Loucy (cell line): ENCODE results near the gene PIP5K1C.

Experiments used
- H2AFZ ChIP-seq: fragments of 200-600 bp; sonication (generic); 2 replicates; pipeline ENCODE4 v1.6.0; 2016; ENCODE audit warnings: antibody characterized with exemption, mild to moderate bottlenecking, low read length, moderate library complexity
- H3F3A ChIP-seq: fragments of 200-600 bp; 2 replicates; pipeline ENCODE4 v1.6.0; 2016; ENCODE audit warnings: antibody characterized with exemption, low read depth, mild to moderate bottlenecking
- H3K27me3 ChIP-seq: fragments of 200-600 bp; sonication (generic); 2 replicates; pipeline ENCODE4 v1.6.1; 2014; ENCODE audit warnings: low read length, mild to moderate bottlenecking; ENCODE audit not compliant: insufficient read depth, poor library complexity, severe bottlenecking
- H3K36me3 ChIP-seq: fragments of 200-600 bp; sonication (generic); 2 replicates; pipeline ENCODE4 v1.6.1; 2016; ENCODE audit warnings: low read length; ENCODE audit not compliant: insufficient read depth
- H3K4me1 ChIP-seq: fragments of 200-600 bp; sonication (generic); 2 replicates; pipeline ENCODE4 v1.5.1; 2014; ENCODE audit warnings: low read length, mild to moderate bottlenecking; ENCODE audit not compliant: insufficient read depth, poor library complexity, severe bottlenecking
- H3K4me2 ChIP-seq: fragments of 200-600 bp; sonication (generic); 2 replicates; pipeline ENCODE4 v1.6.0; 2014; ENCODE audit warnings: antibody characterized with exemption, low read length, low read depth, mild to moderate bottlenecking; ENCODE audit not compliant: poor library complexity, severe bottlenecking
- H3K4me3 ChIP-seq: fragments of 200-600 bp; sonication (generic); 2 replicates; pipeline ENCODE4 v1.5.1; 2014; ENCODE audit warnings: low read length, mild to moderate bottlenecking, mixed read lengths; ENCODE audit not compliant: poor library complexity, severe bottlenecking
- H3K79me2 ChIP-seq: fragments of 200-600 bp; sonication (generic); 2 replicates; pipeline ENCODE4 v1.6.1; 2014; ENCODE audit warnings: low read length; ENCODE audit not compliant: insufficient read depth
- H3K9ac ChIP-seq: fragments of 200-600 bp; sonication (generic); 2 replicates; pipeline ENCODE4 v1.6.0; 2014; ENCODE audit warnings: mild to moderate bottlenecking, low read depth, low read length, moderate library complexity; ENCODE audit not compliant: poor library complexity, severe bottlenecking
- H3K9me2 ChIP-seq: fragments of 200-600 bp; sonication (generic); replicated peaks from 2 replicates; pipeline ENCODE4 v1.6.1; 2016; ENCODE audit warnings: low read depth, low read length, mixed read lengths
- H3K9me3 ChIP-seq: fragments of 200-600 bp; sonication (generic); 2 replicates; pipeline ENCODE4 v1.6.1; 2014; ENCODE audit warnings: mild to moderate bottlenecking, antibody characterized with exemption, low read length, low read depth; ENCODE audit not compliant: insufficient read depth
- H4K20me1 ChIP-seq: fragments of 200-600 bp; sonication (generic); 2 replicates; pipeline ENCODE4 v1.6.0; 2014; ENCODE audit warnings: antibody characterized with exemption, low read length, mild to moderate bottlenecking; ENCODE audit not compliant: insufficient read depth, poor library complexity, severe bottlenecking
- CTCF ChIP-seq: fragments of 200-600 bp; sonication (generic); conservative IDR thresholded peaks from 2 replicates; pipeline ENCODE4 v1.5.1; 2014; ENCODE audit warnings: mild to moderate bottlenecking, antibody characterized with exemption, low read length
- EZH2phosphoT487 ChIP-seq: fragments of 200-600 bp; IDR thresholded peaks from 2 replicates; pipeline ENCODE4 v1.6.1; 2018; ENCODE audit warnings: antibody characterized with exemption, mild to moderate bottlenecking, moderate library complexity, borderline replicate concordance

The PIP5K1C gene

GRCh38 chr19:3646336-3647092 is 53.8 kb downstream of the PIP5K1C start:
- H3F3A ChIP-seq = no peaks in the 10 kb centered on the region
- H3K4me2 ChIP-seq = no peak overlapping the region
- H3K36me3 ChIP-seq = no peaks in the 10 kb centered on the region
- no peak overlapping the region for H3K4me3 ChIP-seq
- H2AFZ ChIP-seq = no peak overlapping the region
- no peaks in the 10 kb centered on the region for H4K20me1 ChIP-seq
- no peaks in the 10 kb centered on the region for H3K27me3 ChIP-seq
- TF ChIP-seq EZH2phosphoT487 = no peak
- TF ChIP-seq CTCF = no peak
- no peaks in the 10 kb centered on the region for H3K9me3 ChIP-seq
- H3K9ac ChIP-seq = no peak overlapping the region
- H3K9me2 ChIP-seq = no peaks in the 10 kb centered on the region
- no peaks in the 10 kb centered on the region for H3K79me2 ChIP-seq
- no peaks in the 10 kb centered on the region for H3K4me1 ChIP-seq

DNA sequence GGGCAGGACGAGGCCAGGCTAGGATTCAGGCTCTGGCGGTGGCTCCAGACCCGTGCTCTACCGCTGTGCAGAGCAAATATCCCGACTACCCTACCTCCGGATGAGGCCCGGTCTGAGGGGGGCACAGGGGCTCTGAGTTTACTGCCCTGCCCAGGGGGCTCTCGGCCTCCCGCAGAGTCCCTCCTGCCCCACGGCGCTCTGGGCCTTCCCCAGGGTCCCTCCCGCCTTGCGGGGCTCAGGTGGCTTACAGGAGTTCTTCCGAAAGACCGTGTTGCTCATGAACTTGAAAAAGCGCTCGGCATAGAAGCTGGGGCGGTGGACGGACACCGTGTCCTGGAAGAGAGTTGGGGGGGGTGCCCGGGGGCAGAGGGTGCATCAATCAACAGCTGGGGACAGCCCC is 54.5 kb downstream of the PIP5K1C start:
- H3K36me3 ChIP-seq = no peaks in the 10 kb centered on the region

DNA sequence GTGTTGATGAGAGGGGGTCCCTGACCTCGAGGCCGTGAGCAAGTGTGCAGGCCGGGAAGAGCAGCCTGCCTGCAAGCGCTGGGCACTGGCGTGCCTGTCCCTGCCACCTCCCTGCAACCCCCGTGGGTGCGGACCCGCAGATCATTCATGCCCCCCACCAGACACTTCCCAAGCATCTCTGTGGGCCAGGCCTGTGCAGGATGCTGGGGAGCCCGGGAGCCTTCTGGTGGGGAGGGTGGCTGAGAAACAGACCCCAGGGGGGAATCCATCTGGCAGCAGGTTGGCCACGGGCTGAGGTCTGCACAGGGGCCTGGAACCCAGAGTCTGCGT is 55.2 kb downstream of the PIP5K1C start:
- no peak overlapping the region for H2AFZ ChIP-seq
- H3K9ac ChIP-seq = no peak overlapping the region
- H3K79me2 ChIP-seq = no peaks in the 10 kb centered on the region
- H3K4me1 ChIP-seq = no peaks in the 10 kb centered on the region
- no peaks in the 10 kb centered on the region for H3K36me3 ChIP-seq
- H3K9me2 ChIP-seq = no peaks in the 10 kb centered on the region
- no peak for TF ChIP-seq CTCF
- no peak for TF ChIP-seq EZH2phosphoT487
- H3K4me2 ChIP-seq = no peak overlapping the region
- H4K20me1 ChIP-seq = no peaks in the 10 kb centered on the region
- H3F3A ChIP-seq = no peaks in the 10 kb centered on the region
- no peaks in the 10 kb centered on the region for H3K9me3 ChIP-seq
- H3K4me3 ChIP-seq = no peak overlapping the region
- H3K27me3 ChIP-seq = no peaks in the 10 kb centered on the region

More for the DNA sequence above, 54.5 kb downstream of the PIP5K1C start:
- TF ChIP-seq EZH2phosphoT487 (no peak), CTCF (no peak)
- H4K20me1 ChIP-seq = no peaks in the 10 kb centered on the region
- H3K4me3 ChIP-seq = no peak overlapping the region
- no peaks in the 10 kb centered on the region for H3K9me2 ChIP-seq
- no peaks in the 10 kb centered on the region for H3K79me2 ChIP-seq
- H3K9ac ChIP-seq = no peak overlapping the region
- no peaks in the 10 kb centered on the region for H3K9me3 ChIP-seq
- no peaks in the 10 kb centered on the region for H3K27me3 ChIP-seq
- no peaks in the 10 kb centered on the region for H3F3A ChIP-seq
- H3K4me2 ChIP-seq = no peak overlapping the region
- H3K4me1 ChIP-seq = no peaks in the 10 kb centered on the region
- no peak overlapping the region for H2AFZ ChIP-seq
